Muscle of arm (tissue), 12 donors: Measurements from ENCODE around the gene NEK5. TPM values are rescaled to one million over a fixed set of nuclear protein-coding genes. Genes with fewer than 3 reads are reported as not detected.

ENCODE experiments used
- DNase-seq: peaks from one replicate; pipeline ENCODE4 v3.0.0-alpha.2; 2013
- polyA plus RNA-seq, 12 donors: library from polyadenylated mRNA; unstranded; fragments of 120-200 nt; gene quantifications; one replicate each; pipeline ENCODE4 v1.2.1, GENCODE V29; 2013; ENCODE audit not compliant: insufficient read length in 12 of 12

The NEK5 gene
- polyA plus RNA-seq, 12 donors: 0.56 to 1.9 (median 0.94) TPM; not detected in 2

GRCh38 chr13:52011632-52012511 lies 117.0 kb downstream of the NEK5 start, which contains the start of gene ALG11:
ALG11 (plus strand) TSS chr13:52012398; CDS start chr13:52012419, 21 bp downstream.
- peak; percentile 98 for DNase-seq

GRCh38 chr13:52010890-52011631 lies 117.8 kb downstream of the NEK5 start, which contains the start of gene ATP7B:
ATP7B (minus strand) TSS chr13:52011450; CDS start chr13:52011337, 113 bp downstream.
- no peak for DNase-seq

DNA sequence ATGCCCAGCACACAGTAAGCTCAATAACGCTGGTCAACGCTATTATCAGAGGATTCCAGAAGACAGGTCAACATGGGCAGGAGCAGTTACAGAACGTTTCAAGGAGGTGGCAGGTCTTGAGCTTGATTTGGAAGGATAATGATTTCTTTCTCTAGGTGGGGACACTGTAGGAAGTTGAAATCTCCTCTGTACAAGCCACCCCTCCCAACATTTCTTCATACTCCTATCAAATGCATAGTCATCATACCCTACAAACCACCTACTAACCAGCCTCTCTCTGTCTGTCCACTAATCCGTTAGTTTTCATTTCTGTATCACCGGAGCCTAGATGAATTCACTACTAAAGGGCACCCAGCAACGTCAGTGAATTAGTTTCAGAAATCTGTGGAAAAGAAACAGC lies 118.9 kb downstream of the NEK5 start:
- no peak for DNase-seq

GRCh38 chr13:52006523-52007245 lies 122.2 kb downstream of the NEK5 start:
- no peak for DNase-seq

GRCh38 chr13:52005841-52006522 lies 122.9 kb downstream of the NEK5 start:
- DNase-seq: no peak

DNA sequence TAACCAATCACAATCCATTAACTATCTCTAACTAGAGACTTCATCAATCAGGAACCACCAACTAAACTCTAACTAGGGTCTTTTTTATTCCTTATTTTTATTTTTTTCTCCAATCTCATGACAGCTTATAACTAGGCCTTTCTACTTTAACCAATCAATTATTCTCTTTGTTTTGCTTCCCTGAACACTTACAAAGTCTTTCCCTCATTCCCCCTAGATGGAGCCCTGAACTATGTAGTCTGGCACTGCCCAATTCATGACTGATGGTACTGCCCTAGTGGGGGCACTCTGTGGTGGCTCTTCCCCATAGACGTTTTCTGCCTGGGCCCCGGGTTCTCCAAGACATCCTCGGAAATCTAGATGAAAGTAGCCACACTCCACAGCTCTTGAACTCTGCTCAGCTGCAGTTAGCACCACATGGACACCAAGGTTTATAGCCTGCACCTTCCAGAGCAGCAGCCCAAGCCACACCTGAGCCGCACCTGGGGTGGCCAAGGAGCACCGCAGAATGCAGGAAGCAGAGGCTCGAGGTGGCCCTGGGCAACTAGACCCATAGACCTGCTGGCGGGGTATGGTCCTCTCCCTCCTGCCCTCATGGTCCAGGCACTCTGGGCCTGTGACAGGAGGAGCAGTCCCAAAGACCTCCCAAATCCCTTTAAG lies 124.2 kb downstream of the NEK5 start:
- DNase-seq: no peak

DNA sequence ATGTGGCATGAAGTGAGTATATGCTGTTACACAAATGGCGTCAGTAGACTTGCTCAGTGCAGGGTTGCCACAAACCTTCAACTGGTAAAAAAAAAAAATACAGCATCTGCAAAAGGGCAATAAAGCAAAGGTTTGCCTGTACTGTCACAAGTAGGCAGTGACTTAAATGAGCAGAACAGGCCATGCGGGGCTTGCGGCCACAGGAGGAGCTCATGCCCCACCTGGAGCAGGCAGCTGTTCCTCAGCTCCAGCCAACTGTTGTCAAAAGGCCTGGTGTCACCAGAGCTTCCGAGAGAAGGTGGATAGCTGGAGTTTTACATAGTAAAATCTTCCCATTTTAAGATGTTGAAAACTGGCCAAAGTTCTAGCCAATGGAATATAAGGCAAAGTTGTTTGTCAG lies 125.3 kb downstream of the NEK5 start:
- no peak for DNase-seq

DNA sequence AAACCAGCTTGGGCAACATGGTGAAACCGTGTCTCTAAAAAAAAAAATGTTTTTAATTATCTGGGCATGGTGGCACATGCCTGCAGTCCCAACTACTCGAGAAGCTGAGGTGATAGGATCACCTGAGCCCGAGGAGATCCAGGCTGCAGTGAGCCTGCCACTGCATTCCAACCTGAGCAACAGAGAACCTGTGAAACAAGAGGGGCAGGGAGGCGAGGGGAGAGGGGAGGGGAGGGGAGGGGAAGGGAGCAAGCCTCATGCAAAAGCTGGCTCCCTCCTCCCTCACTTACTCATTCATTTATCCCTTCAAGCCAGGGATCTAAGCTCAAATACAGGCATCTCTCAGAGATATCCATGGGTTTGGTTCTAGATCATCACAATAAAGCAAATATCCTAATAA lies 126.5 kb downstream of the NEK5 start:
- no peak for DNase-seq

GRCh38 chr13:52001120-52001731 lies 127.6 kb downstream of the NEK5 start:
- DNase-seq: no peak

- no peak for DNase-seq
Observed at GRCh38 chr13:51999921-52000320, 129.0 kb downstream of the NEK5 start.

- DNase-seq: no peak
Observed at GRCh38 chr13:51999510-51999911, 129.4 kb downstream of the NEK5 start.

- DNase-seq: no peak
Observed at GRCh38 chr13:51998723-51999509, 130.0 kb downstream of the NEK5 start.

DNA sequence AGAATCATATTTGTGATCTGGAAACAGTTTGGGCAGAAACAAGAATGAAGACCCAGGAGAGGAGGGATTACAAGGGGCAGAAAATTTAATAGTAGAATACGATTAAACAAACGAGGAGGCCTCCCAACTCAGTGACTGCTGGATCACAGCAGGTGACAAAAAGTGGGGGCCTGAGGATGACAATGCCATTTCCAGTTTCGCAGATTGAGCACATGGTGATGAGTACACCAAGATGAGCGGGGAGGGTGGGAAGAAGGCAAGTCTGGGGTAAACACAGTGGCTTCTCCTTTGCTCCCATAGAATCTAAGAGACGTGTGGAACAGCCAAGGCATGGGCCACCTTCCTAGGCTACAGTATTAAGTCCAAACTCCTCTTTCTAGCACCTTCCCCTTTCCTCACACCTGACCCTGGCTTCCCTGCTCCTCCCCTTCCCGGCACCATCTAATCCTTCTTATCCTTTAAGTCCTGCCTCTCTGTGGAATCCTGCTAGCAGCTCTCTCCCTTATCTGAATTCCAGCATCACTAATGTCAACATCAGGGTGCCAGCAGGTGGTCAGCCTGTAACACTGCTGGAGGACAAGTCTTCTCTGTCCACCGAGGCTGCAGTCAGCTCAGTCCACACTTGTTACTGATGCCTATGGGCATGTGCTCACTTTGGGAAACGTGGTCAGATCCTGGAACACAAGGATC lies 131.1 kb downstream of the NEK5 start:
- DNase-seq: no peak

DNA sequence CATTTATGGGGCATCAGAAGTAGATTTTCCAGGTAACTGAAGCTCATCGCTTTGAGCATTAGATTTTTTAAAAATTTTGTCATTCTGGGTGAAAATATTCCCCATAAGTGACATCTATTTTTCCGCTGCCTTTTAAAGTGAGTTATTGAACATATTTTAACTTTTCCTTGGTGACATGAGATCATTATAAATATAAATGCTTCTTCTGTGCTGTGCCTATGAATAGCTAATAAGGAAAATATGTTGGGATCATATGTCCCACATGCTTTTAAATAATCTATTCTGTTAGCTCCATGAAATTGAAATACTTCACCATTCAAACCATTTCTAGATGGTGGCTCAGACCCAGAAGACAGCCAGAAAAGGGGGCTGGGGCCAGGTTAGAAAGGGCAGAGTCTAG lies 131.7 kb downstream of the NEK5 start:
- no peak for DNase-seq

GRCh38 chr13:51996641-51997040 lies 132.2 kb downstream of the NEK5 start:
- DNase-seq: no peak

- DNase-seq: no peak
Observed at GRCh38 chr13:51995677-51996551, 133.0 kb downstream of the NEK5 start.

GRCh38 chr13:51993713-51994112 lies 135.2 kb downstream of the NEK5 start:
- DNase-seq: no peak
